ENCODE results near the gene RPL23. TPM values are rescaled to one million over a fixed set of nuclear protein-coding genes. Genes with fewer than 3 reads are reported as not detected.

Gene RPL23
- total RNA-seq, 2 experiments from 2014 or later, result 1,971 to 2,017 TPM

- ChIA-PET POLR2A (interaction anchor here (0.6 to 5.9 kb wide), 6 partner anchors 10 to 361 kb away, joined by 3 to 59 read pairs (median 6); partner anchors contain the start of genes LASP1NB and RPL23), CTCF (interaction anchor here (0.6 to 1.6 kb wide), 5 partner anchors 26 to 111 kb away, joined by 3 to 17 read pairs (median 4); no protein-coding TSS in a partner anchor)
These were observed 18.5 kb upstream of the RPL23 start for GRCh38 chr17:38872027-38872511.

- ChIA-PET CTCF (interaction anchor here (0.6 to 5.0 kb wide), 10 partner anchors 13 to 303 kb away, joined by 3 to 29 read pairs (median 4); partner anchors contain the start of gene RPL23), POLR2A (interaction anchor here (0.5 to 5.9 kb wide), 9 partner anchors 10 to 361 kb away, joined by 3 to 59 read pairs (median 5); partner anchors contain the start of gene RPL23)
These were observed 17.9 kb upstream of the RPL23 start for GRCh38 chr17:38871247-38872015.

- POLR2A ChIA-PET, result interaction anchor here (0.5 to 5.9 kb wide), 10 partner anchors 11 to 331 kb away, joined by 3 to 59 read pairs (median 5); partner anchors contain the start of gene RPL23
- CTCF ChIA-PET, result interaction anchor here (0.9 to 5.0 kb wide), 11 partner anchors 12 to 304 kb away, joined by 3 to 29 read pairs (median 4); partner anchors contain the start of gene RPL23
These were observed 17.0 kb upstream of the RPL23 start for GRCh38 chr17:38870259-38871165.

- CTCF ChIA-PET, result interaction anchor here (0.7 to 5.0 kb wide), 10 partner anchors 16 to 284 kb away, joined by 3 to 29 read pairs (median 4); partner anchors contain the start of gene RPL23
- POLR2A ChIA-PET, result interaction anchor here (0.6 to 5.9 kb wide), 15 partner anchors 9 to 1247 kb away, joined by 3 to 59 read pairs (median 3); partner anchors contain the start of genes MLLT6, PSMB3 and RPL23
These were observed 16.2 kb upstream of the RPL23 start, which contains the start of gene LASP1 for GRCh38 chr17:38869526-38870258. LASP1 (plus strand) TSS chr17:38870058; CDS start chr17:38870190, 132 bp downstream.

GRCh38 chr17:38868817-38869525 lies 15.4 kb upstream of the RPL23 start:
- POLR2A ChIA-PET, result interaction anchor here (0.6 to 5.9 kb wide), 9 partner anchors 13 to 376 kb away, joined by 3 to 59 read pairs (median 4); partner anchors contain the start of genes MLLT6, PSMB3 and RPL23
- CTCF ChIA-PET, result interaction anchor here (0.7 to 5.0 kb wide), 10 partner anchors 16 to 285 kb away, joined by 3 to 29 read pairs (median 4); partner anchors contain the start of gene RPL23

GRCh38 chr17:38867968-38868816 lies 14.7 kb upstream of the RPL23 start:
- ChIA-PET CTCF (interaction anchor here (2.1 to 5.0 kb wide), 2 partner anchors 15 to 31 kb away, joined by 14 to 29 read pairs; partner anchors contain the start of gene RPL23), POLR2A (interaction anchor here (0.9 to 5.9 kb wide), 3 partner anchors 13 to 285 kb away, joined by 6 to 59 read pairs (median 9); partner anchors contain the start of gene RPL23)

- ChIA-PET CTCF (interaction anchor here (0.8 to 5.0 kb wide), 2 partner anchors 14 to 33 kb away, joined by 3 to 29 read pairs; partner anchors contain the start of gene RPL23), POLR2A (interaction anchor here (5.9 kb wide), 1 partner anchor 14 kb away, joined by 59 read pairs; the partner anchor contains the start of gene RPL23)
These were observed 13.9 kb upstream of the RPL23 start for GRCh38 chr17:38867179-38867967.

GRCh38 chr17:38864636-38865398 lies 11.3 kb upstream of the RPL23 start:
- ChIA-PET POLR2A (no interaction called here), CTCF (interaction anchor here (2.0 kb wide), 1 partner anchor 10 kb away, joined by 4 read pairs; no protein-coding TSS in a partner anchor)

GRCh38 chr17:38861399-38861843 lies 7.9 kb upstream of the RPL23 start:
- POLR2A ChIA-PET, result no interaction called here
- CTCF ChIA-PET, result no interaction called here

GRCh38 chr17:38857271-38857670 lies 3.8 kb upstream of the RPL23 start:
- POLR2A ChIA-PET, result interaction anchor here (0.6 to 0.7 kb wide), 2 partner anchors 14 to 45 kb away, joined by 5 to 6 read pairs; no protein-coding TSS in a partner anchor
- CTCF ChIA-PET, result no interaction called here

GRCh38 chr17:38855101-38855714 lies 1.7 kb upstream of the RPL23 start:
- CTCF ChIA-PET, result interaction anchor here (0.6 to 4.0 kb wide), 6 partner anchors 8 to 298 kb away, joined by 3 to 29 read pairs (median 4); partner anchors contain the start of genes CWC25 and LASP1
- POLR2A ChIA-PET, result interaction anchor here (0.6 to 5.0 kb wide), 4 partner anchors 8 to 30 kb away, joined by 4 to 59 read pairs (median 8); partner anchors contain the start of genes CWC25 and LASP1

- CTCF ChIA-PET, result interaction anchor here (1.0 to 4.0 kb wide), 3 partner anchors 16 to 73 kb away, joined by 3 to 29 read pairs (median 6); partner anchors contain the start of genes LASP1 and LASP1NB
- POLR2A ChIA-PET, result interaction anchor here (0.6 to 5.0 kb wide), 5 partner anchors 18 to 152 kb away, joined by 3 to 59 read pairs (median 4); partner anchors contain the start of genes CWC25 and LASP1
These were observed 690 bp downstream of the RPL23 start for GRCh38 chr17:38852771-38853291.

GRCh38 chr17:38851434-38851833 lies 2.1 kb downstream of the RPL23 start:
- ChIA-PET CTCF (interaction anchor here (0.7 to 4.0 kb wide), 2 partner anchors 18 to 302 kb away, joined by 3 to 29 read pairs; partner anchors contain the start of gene LASP1), POLR2A (interaction anchor here (0.8 to 5.0 kb wide), 2 partner anchors 19 to 46 kb away, joined by 3 to 59 read pairs; partner anchors contain the start of gene LASP1)

Measured in activated CD8-positive, alpha-beta memory T cell treated with anti-CD3 and anti-CD28 coated beads for 36 hours (primary cell).